ENCODE measurements around the gene NFIC.
"Not testable (repeated sequence)": the region's sequence is repeated elsewhere in the genome, so short reads cannot be mapped to it uniquely, and the experiment has no call there.

The NFIC gene

GRCh38 chr19:3423183-3423829, 56.9 kb downstream of the NFIC start:
- DNase-seq (ENCODE audit: low read depth): no peak

GRCh38 chr19:3426433-3426832, 60.0 kb downstream of the NFIC start:
- DNase-seq (ENCODE audit: low read depth): no peak

GRCh38 chr19:3430366-3430680, 63.9 kb downstream of the NFIC start:
- DNase-seq (ENCODE audit: low read depth): not testable (repeated sequence)

- DNase-seq (ENCODE audit: low read depth): no peak
Observed at GRCh38 chr19:3431760-3432397, 65.5 kb downstream of the NFIC start.

- no peak for DNase-seq (ENCODE audit: low read depth)
Observed at GRCh38 chr19:3433313-3433712, 66.9 kb downstream of the NFIC start.

- no peak for DNase-seq (ENCODE audit: low read depth)
Observed at GRCh38 chr19:3433805-3434540, 67.6 kb downstream of the NFIC start.

GRCh38 chr19:3434630-3435553, 68.5 kb downstream of the NFIC start:
- peak; percentile 93 for DNase-seq (ENCODE audit: low read depth)

- peak; percentile 35 for DNase-seq (ENCODE audit: low read depth)
Observed at GRCh38 chr19:3440082-3440481, 73.7 kb downstream of the NFIC start.

- no peak for DNase-seq (ENCODE audit: low read depth)
Observed at GRCh38 chr19:3441089-3441985, 75.0 kb downstream of the NFIC start.

GRCh38 chr19:3441986-3442329, 75.6 kb downstream of the NFIC start:
- DNase-seq (ENCODE audit: low read depth): no peak

- no peak for DNase-seq (ENCODE audit: low read depth)
Observed at GRCh38 chr19:3442487-3443071, 76.2 kb downstream of the NFIC start.

GRCh38 chr19:3443840-3444694, 77.7 kb downstream of the NFIC start:
- DNase-seq (ENCODE audit: low read depth): no peak

GRCh38 chr19:3444695-3445234, 78.4 kb downstream of the NFIC start:
- no peak for DNase-seq (ENCODE audit: low read depth)

GRCh38 chr19:3446657-3447056, 80.3 kb downstream of the NFIC start:
- not testable (repeated sequence) for DNase-seq (ENCODE audit: low read depth)

- DNase-seq (ENCODE audit: low read depth): no peak
Observed at GRCh38 chr19:3448616-3449334, 82.4 kb downstream of the NFIC start.

- no peak for DNase-seq (ENCODE audit: low read depth)
Observed at GRCh38 chr19:3450796-3451411, 84.5 kb downstream of the NFIC start.

- DNase-seq (ENCODE audit: low read depth): no peak
Observed at GRCh38 chr19:3451451-3451866, 85.1 kb downstream of the NFIC start.

- DNase-seq (ENCODE audit: low read depth): no peak
Observed at GRCh38 chr19:3452171-3452941, 86.0 kb downstream of the NFIC start.

Measured in activated gamma-delta T cell treated with anti-CD3 and anti-CD28 coated beads, Interleukin-2, amount 50 U/mL, for 16 hours (primary cell).